HepG2 (cell line): ENCODE measurements around the gene UBL7. TPM values are rescaled to one million over a fixed set of nuclear protein-coding genes. Genes with fewer than 3 reads are reported as not detected.

Experiments used
- AGO2 ChIP-seq: fragments of 200-400 bp; formaldehyde crosslinking; optimal IDR thresholded peaks from 2 replicates; pipeline ENCODE3; 2017; ENCODE audit warnings: mild to moderate bottlenecking, low read depth, low read length, moderate library complexity
- GLI4 ChIP-seq: sonication (generic); formaldehyde crosslinking; IDR thresholded peaks from 2 replicates; pipeline ENCODE4 v1.5.1; 2020; ENCODE audit warnings: missing genetic modification reagents, mild to moderate bottlenecking, moderate library complexity, borderline replicate concordance
- HOXD1 ChIP-seq: sonication (generic); formaldehyde crosslinking; IDR thresholded peaks from 2 replicates; pipeline ENCODE4 v1.5.0; 2020; ENCODE audit warnings: missing genetic modification reagents
- KMT2A ChIP-seq: sonication (generic); formaldehyde crosslinking; IDR thresholded peaks from 2 replicates; pipeline ENCODE4 v1.4.0; 2020; ENCODE audit warnings: missing genetic modification reagents
- MAFK ChIP-seq, 2 experiments: IDR thresholded peaks in 1 of 2; conservative IDR thresholded peaks in 1 of 2; 2 replicates each; pipeline ENCODE4 v1.6.1; 2011; ENCODE audit warnings: improper control_type of control experiment in 2 of 2, low read length in 2 of 2
- MEIS2 ChIP-seq: sonication (generic); formaldehyde crosslinking; IDR thresholded peaks from 2 replicates; pipeline ENCODE4 v1.9.0; 2021; ENCODE audit warnings: mild to moderate bottlenecking, missing genetic modification reagents
- MTF2 ChIP-seq: sonication (generic); formaldehyde crosslinking; IDR thresholded peaks from 2 replicates; pipeline ENCODE4 v1.5.0; 2020; ENCODE audit warnings: missing genetic modification reagents, borderline replicate concordance
- NFE2L2 ChIP-seq: fragments of 150-350 bp; IDR thresholded peaks from 2 replicates; pipeline ENCODE4 v1.6.1; 2014; ENCODE audit warnings: low read length
- NR2F6 ChIP-seq, 2 experiments: IDR thresholded peaks; 2 replicates each; pipeline ENCODE4 v1.6.1; 2016; ENCODE audit warnings: antibody characterized with exemption in 1 of 2, mild to moderate bottlenecking in 1 of 2
- NRL ChIP-seq: sonication (generic); formaldehyde crosslinking; IDR thresholded peaks from 2 replicates; pipeline ENCODE4 v1.5.0; 2020; ENCODE audit warnings: missing genetic modification reagents, mild to moderate bottlenecking, moderate library complexity, borderline replicate concordance
- REL ChIP-seq: sonication (generic); formaldehyde crosslinking; conservative IDR thresholded peaks from 2 replicates; pipeline ENCODE4 v1.8.0; 2022; ENCODE audit warnings: mild to moderate bottlenecking, missing genetic modification reagents, moderate library complexity
- SOX5 ChIP-seq: IDR thresholded peaks from 2 replicates; pipeline ENCODE4 v1.6.1; 2016; ENCODE audit warnings: borderline replicate concordance
- SRY ChIP-seq: sonication (generic); formaldehyde crosslinking; IDR thresholded peaks from 2 replicates; pipeline ENCODE4 v1.8.0; 2022; ENCODE audit warnings: mild to moderate bottlenecking, missing genetic modification reagents
- SYNCRIP ChIP-seq: fragments of 200-400 bp; formaldehyde crosslinking; IDR thresholded peaks from 2 replicates; pipeline ENCODE4 v1.6.1; 2018; ENCODE audit warnings: mild to moderate bottlenecking, low read depth, low read length; ENCODE audit not compliant: insufficient read depth
- TCF7 ChIP-seq: sonication (generic); IDR thresholded peaks from 2 replicates; pipeline ENCODE4 v1.6.1; 2016; ENCODE audit warnings: antibody characterized with exemption, low read depth
- TSC22D2 ChIP-seq: sonication (generic); formaldehyde crosslinking; IDR thresholded peaks from 2 replicates; pipeline ENCODE4 v1.5.1; 2020; ENCODE audit warnings: missing genetic modification reagents, mild to moderate bottlenecking, borderline replicate concordance
- XBP1 ChIP-seq: sonication (generic); formaldehyde crosslinking; IDR thresholded peaks from 2 replicates; pipeline ENCODE4 v1.5.0; 2020; ENCODE audit warnings: missing genetic modification reagents
- ZBTB20 ChIP-seq: sonication (generic); formaldehyde crosslinking; IDR thresholded peaks from 2 replicates; pipeline ENCODE4 v1.8.1; 2023; ENCODE audit warnings: missing genetic modification reagents, low read depth, mild to moderate bottlenecking, borderline replicate concordance
- ZNF207 ChIP-seq: fragments of 450-650 bp; IDR thresholded peaks from 2 replicates; pipeline ENCODE4 v1.6.1; 2016; ENCODE audit warnings: antibody characterized with exemption, borderline replicate concordance
- ZNF678 ChIP-seq: sonication (generic); formaldehyde crosslinking; IDR thresholded peaks from 2 replicates; pipeline ENCODE4 v1.4.0; 2020; ENCODE audit warnings: mild to moderate bottlenecking, missing genetic modification reagents
- ZNF737 ChIP-seq: sonication (generic); formaldehyde crosslinking; IDR thresholded peaks from 2 replicates; pipeline ENCODE4 v1.5.0; 2020; ENCODE audit warnings: missing genetic modification reagents, mild to moderate bottlenecking, borderline replicate concordance
- ZNF850 ChIP-seq: sonication (generic); formaldehyde crosslinking; conservative IDR thresholded peaks from 2 replicates; pipeline ENCODE4 v1.9.0; 2021; ENCODE audit warnings: mild to moderate bottlenecking, missing genetic modification reagents
- polyA plus RNA-seq, 8 experiments: library from polyadenylated mRNA; depleted of rRNA in 3 of 8; stranded (reverse) in 7 of 8; unstranded in 1 of 8; fragments of >200 nt; fragmentation: Illumina TruSeq in 4 of 8; extraction: Trizol in 4 of 8; gene quantifications; 2 replicates each; pipeline versions ENCODE4 v1.2.1 to v1.2.3, GENCODE V29; 2011 to 2016; ENCODE audit warnings: low read depth in 4 of 8, missing spikeins in 1 of 8, mixed read lengths in 1 of 8; ENCODE audit not compliant: insufficient read depth in 1 of 8
- total RNA-seq, 5 experiments: library from RNA; depleted of rRNA; stranded (reverse); fragments of >200 nt; fragmentation: Illumina TruSeq; extraction: Trizol; gene quantifications; 2 replicates each; pipeline ENCODE4 v1.2.3, GENCODE V29; 2016; ENCODE audit warnings: low read depth in 1 of 5
- TF ChIP-seq, protein P1 (sequence below): IDR thresholded peaks from 2 replicates; pipeline ENCODE4 v1.6.1; 2016; ENCODE audit warnings: missing compliant biosample characterization, missing genetic modification reagents, borderline replicate concordance
- TF ChIP-seq, protein P2 (sequence below): fragments of 450-650 bp; IDR thresholded peaks from 2 replicates; pipeline ENCODE4 v1.6.1; 2016
- TF ChIP-seq, protein P3 (sequence below): sonication (generic); formaldehyde crosslinking; IDR thresholded peaks from 2 replicates; pipeline ENCODE4 v1.5.1; 2020; ENCODE audit warnings: missing genetic modification reagents, mild to moderate bottlenecking, borderline replicate concordance
- TF ChIP-seq, protein P4 (sequence below): sonication (generic); formaldehyde crosslinking; IDR thresholded peaks from 2 replicates; pipeline ENCODE4 v1.8.1; 2022; ENCODE audit warnings: low read depth, mild to moderate bottlenecking, missing genetic modification reagents

UBL7 gene
- total and polyA plus RNA-seq, 2 of the 13 experiments (the other 11 are each of a cell fraction or from before 2014, with no cell fraction given): 55.0 to 63.5 TPM

DNA sequence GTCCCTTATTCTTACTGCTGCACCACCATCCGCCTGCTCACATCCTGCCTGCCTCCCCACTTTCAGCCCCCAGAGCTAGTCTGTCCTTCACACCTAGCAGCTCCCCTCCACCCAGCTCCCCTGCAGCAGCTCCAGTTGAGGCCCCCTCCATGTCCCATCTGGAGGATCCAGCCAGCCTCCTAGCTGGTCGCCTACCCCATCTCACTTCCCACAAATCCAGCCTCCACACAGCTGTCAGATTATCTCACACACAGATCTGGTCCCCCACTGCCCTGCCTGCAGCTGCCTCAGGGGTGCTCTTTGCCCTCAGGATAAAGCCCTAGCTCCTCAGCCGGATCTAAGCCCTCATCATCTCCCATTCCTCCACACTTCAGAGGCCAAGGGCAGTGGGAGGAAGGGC lies 18.4 kb downstream of the UBL7 start (continued):
- 0 out of 2 replicates have a peak, but pooled peaks have one; percentile 14 for TF ChIP-seq SRY (CRISPR knock-in tag)
- TF ChIP-seq ZNF737 (CRISPR knock-in tag): no peak
- TF ChIP-seq, protein P1, sequence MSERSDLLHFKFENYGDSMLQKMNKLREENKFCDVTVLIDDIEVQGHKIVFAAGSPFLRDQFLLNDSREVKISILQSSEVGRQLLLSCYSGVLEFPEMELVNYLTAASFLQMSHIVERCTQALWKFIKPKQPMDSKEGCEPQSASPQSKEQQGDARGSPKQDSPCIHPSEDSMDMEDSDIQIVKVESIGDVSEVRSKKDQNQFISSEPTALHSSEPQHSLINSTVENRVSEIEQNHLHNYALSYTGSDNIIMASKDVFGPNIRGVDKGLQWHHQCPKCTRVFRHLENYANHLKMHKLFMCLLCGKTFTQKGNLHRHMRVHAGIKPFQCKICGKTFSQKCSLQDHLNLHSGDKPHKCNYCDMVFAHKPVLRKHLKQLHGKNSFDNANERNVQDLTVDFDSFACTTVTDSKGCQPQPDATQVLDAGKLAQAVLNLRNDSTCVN: no peak
- no peak for TF ChIP-seq SOX5
- TF ChIP-seq MTF2 (CRISPR knock-in tag): no peak
- no peak for TF ChIP-seq ZNF207
- TF ChIP-seq, protein P2, sequence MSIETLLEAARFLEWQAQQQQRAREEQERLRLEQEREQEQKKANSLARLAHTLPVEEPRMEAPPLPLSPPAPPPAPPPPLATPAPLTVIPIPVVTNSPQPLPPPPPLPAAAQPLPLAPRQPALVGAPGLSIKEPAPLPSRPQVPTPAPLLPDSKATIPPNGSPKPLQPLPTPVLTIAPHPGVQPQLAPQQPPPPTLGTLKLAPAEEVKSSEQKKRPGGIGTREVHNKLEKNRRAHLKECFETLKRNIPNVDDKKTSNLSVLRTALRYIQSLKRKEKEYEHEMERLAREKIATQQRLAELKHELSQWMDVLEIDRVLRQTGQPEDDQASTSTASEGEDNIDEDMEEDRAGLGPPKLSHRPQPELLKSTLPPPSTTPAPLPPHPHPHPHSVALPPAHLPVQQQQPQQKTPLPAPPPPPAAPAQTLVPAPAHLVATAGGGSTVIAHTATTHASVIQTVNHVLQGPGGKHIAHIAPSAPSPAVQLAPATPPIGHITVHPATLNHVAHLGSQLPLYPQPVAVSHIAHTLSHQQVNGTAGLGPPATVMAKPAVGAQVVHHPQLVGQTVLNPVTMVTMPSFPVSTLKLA: no peak
- TF ChIP-seq GLI4: no peak
- TF ChIP-seq AGO2: peak; percentile 67
- no peak for TF ChIP-seq KMT2A (CRISPR knock-in tag)
- no peak for TF ChIP-seq SYNCRIP
- TF ChIP-seq NRL (CRISPR knock-in tag): no peak
- TF ChIP-seq, protein P3, sequence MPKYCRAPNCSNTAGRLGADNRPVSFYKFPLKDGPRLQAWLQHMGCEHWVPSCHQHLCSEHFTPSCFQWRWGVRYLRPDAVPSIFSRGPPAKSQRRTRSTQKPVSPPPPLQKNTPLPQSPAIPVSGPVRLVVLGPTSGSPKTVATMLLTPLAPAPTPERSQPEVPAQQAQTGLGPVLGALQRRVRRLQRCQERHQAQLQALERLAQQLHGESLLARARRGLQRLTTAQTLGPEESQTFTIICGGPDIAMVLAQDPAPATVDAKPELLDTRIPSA (CRISPR knock-in tag): no peak
- TF ChIP-seq XBP1 (CRISPR knock-in tag): no peak
- TF ChIP-seq TSC22D2 (CRISPR knock-in tag): 0 out of 2 replicates have a peak, but pooled peaks have one; percentile 22
- TF ChIP-seq ZBTB20 (CRISPR knock-in tag): no peak
- no peak for TF ChIP-seq MEIS2 (CRISPR knock-in tag)
- TF ChIP-seq, protein P4, sequence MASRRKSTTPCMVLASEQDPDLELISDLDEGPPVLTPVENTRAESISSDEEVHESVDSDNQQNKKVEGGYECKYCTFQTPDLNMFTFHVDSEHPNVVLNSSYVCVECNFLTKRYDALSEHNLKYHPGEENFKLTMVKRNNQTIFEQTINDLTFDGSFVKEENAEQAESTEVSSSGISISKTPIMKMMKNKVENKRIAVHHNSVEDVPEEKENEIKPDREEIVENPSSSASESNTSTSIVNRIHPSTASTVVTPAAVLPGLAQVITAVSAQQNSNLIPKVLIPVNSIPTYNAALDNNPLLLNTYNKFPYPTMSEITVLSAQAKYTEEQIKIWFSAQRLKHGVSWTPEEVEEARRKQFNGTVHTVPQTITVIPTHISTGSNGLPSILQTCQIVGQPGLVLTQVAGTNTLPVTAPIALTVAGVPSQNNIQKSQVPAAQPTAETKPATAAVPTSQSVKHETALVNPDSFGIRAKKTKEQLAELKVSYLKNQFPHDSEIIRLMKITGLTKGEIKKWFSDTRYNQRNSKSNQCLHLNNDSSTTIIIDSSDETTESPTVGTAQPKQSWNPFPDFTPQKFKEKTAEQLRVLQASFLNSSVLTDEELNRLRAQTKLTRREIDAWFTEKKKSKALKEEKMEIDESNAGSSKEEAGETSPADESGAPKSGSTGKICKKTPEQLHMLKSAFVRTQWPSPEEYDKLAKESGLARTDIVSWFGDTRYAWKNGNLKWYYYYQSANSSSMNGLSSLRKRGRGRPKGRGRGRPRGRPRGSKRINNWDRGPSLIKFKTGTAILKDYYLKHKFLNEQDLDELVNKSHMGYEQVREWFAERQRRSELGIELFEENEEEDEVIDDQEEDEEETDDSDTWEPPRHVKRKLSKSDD (CRISPR knock-in tag): no peak
- no peak for TF ChIP-seq ZNF850 (CRISPR knock-in tag)
- TF ChIP-seq MAFK (conservative IDR thresholded peaks at IDR 0.05 in 1 of 2, IDR thresholded peaks at IDR 0.05 in 1 of 2; ENCODE audit: low read length in 2 of 2): no peak
- no peak for TF ChIP-seq HOXD1
- no peak for TF ChIP-seq NR2F6 (IDR thresholded peaks at IDR 0.05)
- 0 out of 2 replicates have a peak, but pooled peaks have one; percentile 52 for TF ChIP-seq NR2F6 (CRISPR knock-in tag; IDR thresholded peaks at IDR 0.05)
- TF ChIP-seq NFE2L2: no peak
- TF ChIP-seq ZNF678 (CRISPR knock-in tag): no peak
- TF ChIP-seq TCF7: no peak; the same call in 1 of the 2 replicates
- peak; percentile 17; the same call in 1 of the 2 replicates for TF ChIP-seq REL
